ENCODE results near the gene DTNA.
"Not testable (repeated sequence)": the region's sequence is repeated elsewhere in the genome, so short reads cannot be mapped to it uniquely, and the experiment has no call there.

DTNA gene

GRCh38 chr18:34887881-34888580 lies 177.9 kb downstream of the DTNA start:
- DNase-seq = no peak

DNA sequence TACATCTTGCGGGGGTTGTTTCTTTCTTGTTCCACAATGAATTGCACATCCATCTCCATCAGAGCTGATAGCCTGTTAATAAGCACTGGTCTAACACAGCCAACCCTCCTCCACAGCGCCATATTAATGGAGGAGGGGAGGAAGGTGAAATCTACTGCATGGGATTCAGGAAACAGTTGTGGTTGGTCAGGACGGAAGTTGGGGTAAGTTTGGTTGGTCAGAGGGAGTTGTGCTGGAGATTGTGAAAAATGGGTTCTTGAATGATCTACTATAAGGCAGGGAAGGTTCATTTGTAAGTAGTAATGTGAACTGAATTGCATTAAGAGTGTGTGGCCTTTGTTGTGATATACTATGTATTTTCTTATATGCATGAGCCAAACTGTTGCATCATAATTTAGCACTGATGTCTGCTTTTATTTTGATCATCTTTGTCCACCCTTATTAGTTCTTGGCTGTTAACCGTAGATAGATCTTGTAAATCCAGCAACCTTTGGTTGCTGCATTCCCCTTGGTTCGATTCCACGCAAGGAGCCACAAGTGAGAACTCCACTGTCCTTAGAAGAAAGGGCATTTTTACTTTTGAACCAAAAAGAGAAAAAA lies 180.5 kb downstream of the DTNA start:
- DNase-seq = no peak

DNA sequence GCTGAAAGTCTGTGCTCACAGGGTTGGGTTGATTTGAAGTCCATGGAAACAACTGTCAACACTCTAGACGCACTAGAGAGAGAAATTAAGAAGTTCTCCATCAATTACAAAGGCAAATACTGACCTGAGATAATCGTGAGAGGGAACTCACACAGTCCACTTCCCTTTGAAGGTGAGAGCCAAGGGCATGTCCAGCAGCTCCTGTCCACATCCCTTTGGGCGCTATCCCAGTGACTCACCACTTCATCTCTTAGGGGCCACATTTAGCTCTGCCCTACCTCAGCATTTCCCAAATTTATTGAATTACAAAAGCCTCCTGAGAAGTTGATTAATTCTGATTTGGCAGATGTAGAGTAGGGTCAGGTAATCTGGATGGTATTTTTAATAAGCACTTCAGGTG lies 182.3 kb downstream of the DTNA start:
- no peak for DNase-seq

- DNase-seq = no peak
These were observed 183.1 kb downstream of the DTNA start for GRCh38 chr18:34893239-34893638.

DNA sequence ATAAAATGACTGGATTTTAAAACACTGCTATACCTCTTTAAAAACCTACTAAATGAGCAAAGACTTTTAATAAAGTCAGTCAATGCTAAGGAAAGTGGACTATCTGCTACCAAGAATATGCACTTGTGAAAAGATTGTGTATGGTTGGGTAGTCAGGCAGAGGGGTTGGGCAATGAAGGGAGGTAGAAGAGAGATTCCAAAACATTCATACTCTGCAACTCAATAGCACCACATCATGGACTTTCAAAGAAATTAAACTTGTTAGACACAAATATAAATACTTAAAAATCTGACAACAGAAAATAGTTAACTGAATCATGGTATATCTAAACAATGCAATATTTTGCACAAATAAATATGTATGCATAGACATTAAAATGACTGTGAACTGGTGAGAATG lies 191.2 kb downstream of the DTNA start:
- no peak for DNase-seq

DNA sequence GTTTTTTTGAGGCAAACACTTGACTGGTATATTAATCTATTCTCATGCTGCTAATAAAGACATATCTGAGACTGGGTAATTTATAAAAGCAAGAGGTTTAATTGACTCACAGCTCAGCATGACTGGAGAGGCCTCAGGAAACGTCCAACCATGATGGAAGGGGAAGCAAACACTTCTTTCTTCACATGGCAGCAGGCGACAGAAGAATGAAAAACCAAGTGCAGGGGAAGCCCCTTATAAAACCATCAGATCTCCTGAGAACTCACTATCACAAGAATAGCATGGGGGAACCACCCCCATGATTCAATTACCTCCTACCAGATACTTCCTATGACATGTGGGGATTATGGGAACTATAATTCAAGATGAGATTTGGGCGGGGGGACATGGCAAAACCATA lies 194.9 kb downstream of the DTNA start:
- no peak for DNase-seq

DNA sequence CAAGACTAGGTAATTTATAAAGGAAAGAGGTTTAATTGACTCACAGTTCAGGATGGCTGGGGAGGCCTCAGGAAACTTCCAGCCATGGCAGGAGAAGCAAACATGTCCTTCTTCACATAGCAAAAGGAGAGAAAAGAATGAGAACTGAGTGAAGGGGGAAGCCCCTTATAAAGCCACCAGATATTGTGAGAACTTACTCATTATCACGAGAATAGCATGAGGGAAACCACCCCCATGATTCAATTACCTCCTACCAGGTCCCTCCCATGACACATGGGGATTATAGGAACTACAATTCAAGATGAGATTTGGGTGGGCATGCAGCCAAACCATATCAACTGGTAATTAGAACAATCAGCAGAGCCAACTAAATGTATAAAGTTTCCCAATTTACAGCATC lies 196.9 kb downstream of the DTNA start:
- not testable (repeated sequence) for DNase-seq

GRCh38 chr18:34909637-34910364 lies 199.7 kb downstream of the DTNA start:
- DNase-seq = peak in 15 of 56 donors; percentile 2 to 33 (median 11)

- no peak for DNase-seq
These were observed 201.0 kb downstream of the DTNA start for GRCh38 chr18:34911081-34911480.

DNA sequence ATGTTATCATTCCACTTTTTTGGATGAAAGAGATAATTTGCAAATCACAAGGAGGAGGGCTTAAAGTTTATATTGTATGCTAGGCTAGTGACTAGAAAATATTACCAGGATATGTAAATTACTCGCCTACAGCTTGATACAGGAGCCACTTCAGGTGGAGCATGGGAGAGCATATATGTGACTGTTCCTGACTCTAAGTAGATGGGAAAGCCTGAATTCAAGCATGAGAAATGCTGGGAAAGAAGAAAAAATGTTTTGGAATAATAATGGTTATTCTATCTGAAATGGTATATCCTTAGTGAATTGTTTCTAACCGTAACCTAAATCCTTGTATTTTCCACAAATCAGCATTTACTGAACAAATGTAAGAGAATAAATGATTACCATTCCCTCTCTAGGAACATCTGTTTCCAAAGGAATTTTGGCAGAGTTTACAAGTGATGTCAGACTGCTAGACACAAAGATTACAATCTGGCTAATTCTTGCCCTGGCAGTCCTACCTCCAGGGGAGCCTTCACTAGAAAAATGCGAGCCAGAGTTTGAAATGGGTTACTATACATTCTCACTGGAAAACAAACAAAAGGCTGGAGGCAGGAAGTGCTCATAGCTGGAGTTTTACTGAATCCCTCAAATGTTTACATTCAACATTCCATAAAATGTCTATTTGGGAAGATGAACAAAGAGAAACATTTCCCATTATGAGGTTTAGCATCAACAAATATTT lies 201.7 kb downstream of the DTNA start:
- peak in 1 of 56 donors; percentile 4 for DNase-seq

DNA sequence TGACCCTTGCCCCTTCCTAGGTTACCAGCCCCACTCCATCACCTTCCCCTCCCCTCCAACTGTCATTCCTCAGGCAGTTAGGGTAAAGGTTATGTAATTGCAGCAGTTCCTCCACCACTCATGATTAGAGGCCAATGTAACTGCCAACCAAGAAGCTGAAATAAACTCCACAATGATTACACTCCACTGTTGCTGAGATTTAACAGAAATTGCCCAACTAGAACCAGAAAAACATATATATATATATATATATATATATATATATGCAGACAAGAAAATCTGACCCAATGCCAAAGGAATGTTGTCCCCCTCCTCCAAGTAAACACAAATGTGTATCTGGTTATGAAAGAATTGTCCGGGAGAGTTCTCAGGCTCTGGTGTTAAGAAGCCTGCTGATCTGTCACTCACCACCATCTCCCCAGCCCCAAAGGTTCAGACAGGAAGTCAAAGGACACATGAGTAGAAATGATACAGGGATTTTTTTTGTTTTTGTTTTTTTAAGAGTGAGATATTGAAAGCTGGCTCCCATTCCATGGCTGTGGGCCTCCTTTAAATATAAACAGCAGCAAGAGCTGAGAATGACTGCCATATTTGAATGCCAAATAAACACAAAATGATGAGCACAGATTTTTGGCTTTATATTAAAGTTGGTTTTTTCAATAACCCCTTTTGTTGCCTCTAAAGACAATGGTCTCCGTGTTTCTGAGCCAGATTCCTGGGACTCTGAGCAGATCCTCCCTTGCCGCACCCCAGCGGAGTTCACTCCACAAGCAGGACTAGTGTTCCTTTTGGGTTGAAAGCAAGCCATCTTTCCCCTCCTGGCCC lies 204.0 kb downstream of the DTNA start:
- peak in 37 of 56 donors; percentile 1 to 63 (median 29) for DNase-seq

GRCh38 chr18:34915046-34915445 lies 204.9 kb downstream of the DTNA start:
- DNase-seq = no peak

GRCh38 chr18:34916539-34916938 lies 206.4 kb downstream of the DTNA start:
- not testable (repeated sequence) for DNase-seq

DNA sequence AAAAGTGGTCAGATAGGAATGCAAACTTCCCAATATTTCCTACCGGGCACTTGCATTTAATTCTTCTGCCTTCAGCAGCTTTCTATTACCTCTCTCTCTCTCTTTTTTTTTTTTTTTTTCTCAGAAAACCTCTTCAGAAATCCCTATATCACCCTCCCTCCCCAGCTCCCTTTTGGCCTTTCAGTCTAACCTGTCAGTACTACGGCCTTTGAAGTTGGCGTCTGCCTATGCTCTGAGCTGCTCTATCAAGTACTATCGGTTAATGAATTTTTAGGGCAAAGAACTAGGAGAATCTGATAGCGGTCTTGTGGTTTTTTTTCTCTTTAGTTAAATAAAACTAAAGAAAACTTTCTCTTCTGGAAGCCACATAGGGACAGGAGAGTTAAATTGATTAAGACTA lies 208.8 kb downstream of the DTNA start:
- no peak for DNase-seq

DNA sequence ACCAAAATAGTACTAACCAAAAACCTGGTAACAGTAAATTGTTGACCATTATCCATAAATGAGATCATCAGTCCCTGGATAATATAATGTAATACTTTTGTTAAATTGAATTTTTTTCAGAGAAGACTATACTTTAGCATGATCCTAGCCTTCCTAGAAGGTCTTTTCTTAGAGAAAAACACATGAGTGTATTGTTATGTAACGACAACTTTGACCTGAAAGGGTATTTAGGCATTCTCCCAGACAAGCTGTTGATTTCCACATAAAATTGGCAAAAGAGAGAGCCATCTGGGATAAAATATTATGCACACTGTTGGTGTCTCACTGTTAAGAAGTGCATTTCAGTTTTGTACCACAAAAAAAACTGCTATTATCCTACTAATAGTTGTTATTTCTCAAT lies 211.1 kb downstream of the DTNA start:
- DNase-seq = no peak

DNA sequence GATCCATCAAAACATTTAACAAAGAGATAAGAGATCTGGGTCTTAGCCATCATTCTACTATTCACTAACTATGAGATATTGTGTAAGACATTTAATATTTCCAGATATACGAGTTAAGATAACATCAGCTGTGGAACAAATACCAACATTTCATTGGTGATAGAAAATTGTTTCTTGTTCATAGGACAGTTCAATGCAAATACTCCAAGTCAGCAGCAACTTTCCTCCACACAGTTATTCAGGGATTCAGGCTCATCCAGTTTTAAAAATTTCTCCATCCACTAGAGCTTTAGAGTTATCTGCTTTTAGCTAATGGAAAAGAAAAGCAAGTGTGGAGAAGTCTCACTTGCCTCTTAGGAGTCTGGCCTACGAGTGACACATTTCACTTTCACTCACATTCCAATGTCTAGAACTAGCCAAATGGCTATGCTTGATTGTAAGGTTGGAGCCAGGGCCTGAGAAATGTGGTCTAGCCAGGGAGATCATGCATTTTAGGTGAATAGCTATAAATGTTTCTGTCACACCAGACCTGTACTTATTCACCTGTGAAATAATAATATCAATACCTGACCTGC lies 211.8 kb downstream of the DTNA start:
- DNase-seq = no peak

- DNase-seq = not testable (repeated sequence)
These were observed 212.5 kb downstream of the DTNA start for GRCh38 chr18:34922594-34922993.

DNA sequence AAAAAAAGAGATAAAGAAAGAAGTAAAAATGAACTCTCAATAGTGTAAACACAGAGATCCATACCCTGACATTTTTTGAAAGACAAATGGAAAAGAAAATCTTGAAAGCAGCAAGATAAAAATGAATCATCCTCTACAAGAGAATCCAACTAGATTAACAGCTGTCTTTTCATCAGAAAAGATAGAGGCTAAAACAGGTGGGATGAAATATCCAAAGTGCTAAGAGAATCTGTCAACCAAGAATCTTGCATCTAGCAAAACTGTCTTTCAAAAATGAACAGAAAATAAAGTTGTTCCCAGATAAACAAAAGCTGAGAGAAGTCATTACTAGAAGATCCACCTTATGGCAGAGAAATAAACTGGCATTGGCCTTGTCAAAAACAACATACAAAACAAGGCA lies 213.8 kb downstream of the DTNA start:
- no peak for DNase-seq

DNA sequence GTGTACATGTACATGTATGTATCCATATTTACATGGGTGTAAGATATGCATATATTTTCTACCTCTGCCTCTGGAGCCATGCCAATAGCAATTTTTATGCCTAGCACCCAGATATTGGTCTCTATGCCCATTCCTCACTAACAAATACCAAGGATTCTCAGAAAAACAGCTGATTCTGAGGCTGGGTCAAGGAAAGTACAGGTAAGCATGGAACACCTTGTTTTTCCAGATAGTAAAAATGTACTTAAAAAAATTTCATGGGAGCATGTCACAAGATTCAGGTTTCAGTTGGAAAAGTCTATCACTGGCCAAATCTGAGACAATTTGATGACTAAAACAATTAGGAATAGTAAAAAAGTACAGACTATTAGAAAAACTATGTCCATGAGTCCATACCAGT lies 216.6 kb downstream of the DTNA start:
- DNase-seq = no peak

DNA sequence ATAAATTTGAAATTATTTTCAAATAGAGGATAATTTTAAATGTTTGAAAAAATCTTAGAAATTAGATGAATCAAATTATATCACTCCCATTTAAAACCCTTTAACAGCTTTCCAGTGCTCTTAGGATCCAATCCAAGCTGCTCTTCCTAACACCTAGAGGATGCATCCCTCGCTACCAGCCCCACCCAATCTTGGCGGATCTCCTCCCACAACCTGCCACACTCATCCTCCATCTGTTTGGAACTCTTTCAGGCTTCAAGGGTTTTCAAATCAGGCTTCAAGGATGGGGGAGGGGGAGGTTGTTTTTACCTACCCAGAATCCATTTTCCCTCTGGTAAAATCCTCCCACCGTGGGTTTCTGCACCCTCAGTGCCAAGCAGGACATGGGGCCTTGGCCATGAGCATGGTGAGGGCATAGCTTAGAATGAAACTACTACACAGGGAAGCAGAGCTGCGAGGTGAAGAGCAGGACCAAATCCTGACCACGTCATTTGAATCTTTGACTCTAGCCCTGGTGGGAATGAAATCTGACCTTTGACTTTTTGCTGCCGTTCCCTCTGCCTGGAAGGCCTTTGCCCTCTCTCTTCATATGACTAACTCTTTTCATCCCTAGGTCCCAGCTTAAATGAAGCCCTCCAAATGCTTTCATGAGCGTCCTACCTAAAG lies 218.1 kb downstream of the DTNA start:
- no peak for DNase-seq

All from nucleus accumbens (tissue), 56 donors.